Tibial artery (tissue), 4 donors: ENCODE data around the gene TBC1D30.

Source experiments
- DNase-seq, 2 donors: peaks; one replicate each; pipeline ENCODE4 v3.0.0-alpha.2; 2019
- H3K27ac ChIP-seq, 2 donors: fragments of 200-600 bp; sonication (generic) in 1 of 2; 1 replicate in 1 of 2; 2 replicates in 1 of 2; pipeline ENCODE4 v1.5.1; 2018 to 2019; ENCODE audit warnings: mild to moderate bottlenecking in 1 of 2
- H3K27me3 ChIP-seq, 2 donors: fragments of 200-600 bp; sonication (generic) in 1 of 2; one replicate each; pipeline versions ENCODE4 v1.5.1 to v1.6.0; 2016 to 2019
- H3K36me3 ChIP-seq, 3 donors: fragments of 200-600 bp; sonication (generic) in 2 of 3; one replicate each; pipeline ENCODE4 v1.5.1; 2016 to 2019; ENCODE audit warnings: mild to moderate bottlenecking in 2 of 3
- H3K4me1 ChIP-seq, 4 donors: fragments of 200-600 bp; sonication (generic) in 2 of 4; 1 replicate in 3 of 4; 2 replicates in 1 of 4; pipeline ENCODE4 v1.5.1; 2016 to 2019
- H3K4me3 ChIP-seq, 2 donors: fragments of 200-600 bp; sonication (generic) in 1 of 2; 1 replicate in 1 of 2; 2 replicates in 1 of 2; pipeline ENCODE4 v1.5.1; 2018 to 2019; ENCODE audit warnings: mild to moderate bottlenecking in 2 of 2
- H3K9me3 ChIP-seq, 3 donors: fragments of 200-600 bp; sonication (generic) in 1 of 3; one replicate each; pipeline ENCODE4 v1.5.1; 2016 to 2019
- intact Hi-C: fragments of 100-400 bp; cut with DNase I; formaldehyde crosslinking; loops from one replicate; pipeline ENCODE4 v1.15.0; 2023; ENCODE audit warnings: low total_unique reads
- TF ChIP-seq, protein P1 (sequence below), 2 experiments: fragments of 200-600 bp in 1 of 2; fragments of 450-650 bp in 1 of 2; IDR thresholded peaks; one replicate each; pipeline ENCODE4 v1.5.1; 2017 to 2019; ENCODE audit warnings: antibody characterized with exemption in 2 of 2, mild to moderate bottlenecking in 1 of 2, moderate library complexity in 1 of 2

Gene TBC1D30

GRCh38 chr12:64781280-64782190, 42.9 kb upstream of the TBC1D30 start:
- intact Hi-C loops, result no loop called here
- DNase-seq, result no peak

GRCh38 chr12:64782191-64782876, 42.1 kb upstream of the TBC1D30 start:
- H3K27ac ChIP-seq, result no peak overlapping the region
- H3K36me3 ChIP-seq, result no peaks in the 10 kb centered on the region
- H3K4me3 ChIP-seq, result no peak overlapping the region
- no peaks in the 10 kb centered on the region for H3K9me3 ChIP-seq
- peaks cover 0 to 13% of the 10 kb centered on the region in 2 donors for H3K27me3 ChIP-seq
- H3K4me1 ChIP-seq, result peaks cover 0 to 19% (median 10%) of the 10 kb centered on the region in 4 donors
- TF ChIP-seq, protein P1, sequence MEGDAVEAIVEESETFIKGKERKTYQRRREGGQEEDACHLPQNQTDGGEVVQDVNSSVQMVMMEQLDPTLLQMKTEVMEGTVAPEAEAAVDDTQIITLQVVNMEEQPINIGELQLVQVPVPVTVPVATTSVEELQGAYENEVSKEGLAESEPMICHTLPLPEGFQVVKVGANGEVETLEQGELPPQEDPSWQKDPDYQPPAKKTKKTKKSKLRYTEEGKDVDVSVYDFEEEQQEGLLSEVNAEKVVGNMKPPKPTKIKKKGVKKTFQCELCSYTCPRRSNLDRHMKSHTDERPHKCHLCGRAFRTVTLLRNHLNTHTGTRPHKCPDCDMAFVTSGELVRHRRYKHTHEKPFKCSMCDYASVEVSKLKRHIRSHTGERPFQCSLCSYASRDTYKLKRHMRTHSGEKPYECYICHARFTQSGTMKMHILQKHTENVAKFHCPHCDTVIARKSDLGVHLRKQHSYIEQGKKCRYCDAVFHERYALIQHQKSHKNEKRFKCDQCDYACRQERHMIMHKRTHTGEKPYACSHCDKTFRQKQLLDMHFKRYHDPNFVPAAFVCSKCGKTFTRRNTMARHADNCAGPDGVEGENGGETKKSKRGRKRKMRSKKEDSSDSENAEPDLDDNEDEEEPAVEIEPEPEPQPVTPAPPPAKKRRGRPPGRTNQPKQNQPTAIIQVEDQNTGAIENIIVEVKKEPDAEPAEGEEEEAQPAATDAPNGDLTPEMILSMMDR (IDR thresholded peaks at IDR 0.05), result no peak
- no peak for DNase-seq
- intact Hi-C loops, result no loop called here

More at GRCh38 chr12:64781280-64782190, 42.9 kb upstream of the TBC1D30 start:
- TF ChIP-seq, protein P1 (IDR thresholded peaks at IDR 0.05), result no peak
- Histone ChIP-seq H3K9me3 (no peaks in the 10 kb centered on the region), H3K4me3 (peak overlapping the region; percentile 49 to 63), H3K27ac (no peak overlapping the region), H3K4me1 (peaks cover 0 to 19% (median 10%) of the 10 kb centered on the region in 4 donors), H3K36me3 (no peaks in the 10 kb centered on the region), H3K27me3 (peaks cover 0 to 13% of the 10 kb centered on the region in 2 donors)

GRCh38 chr12:64785838-64786237, 38.6 kb upstream of the TBC1D30 start:
- Histone ChIP-seq H3K36me3 (no peaks in the 10 kb centered on the region), H3K4me3 (no peak overlapping the region), H3K27me3 (peaks cover 0 to 13% of the 10 kb centered on the region in 2 donors), H3K9me3 (no peaks in the 10 kb centered on the region), H3K27ac (no peak overlapping the region), H3K4me1 (peaks cover 0 to 13% (median 8%) of the 10 kb centered on the region in 4 donors)
- DNase-seq, result no peak
- intact Hi-C loops, result no loop called here
- TF ChIP-seq, protein P1 (IDR thresholded peaks at IDR 0.05), result no peak

- Histone ChIP-seq H3K4me3 (no peak overlapping the region), H3K27ac (no peak overlapping the region), H3K4me1 (no peaks in the 10 kb centered on the region), H3K9me3 (no peaks in the 10 kb centered on the region), H3K36me3 (no peaks in the 10 kb centered on the region), H3K27me3 (peaks cover 0 to 11% of the 10 kb centered on the region in 2 donors)
- no peak for DNase-seq
- TF ChIP-seq, protein P1 (IDR thresholded peaks at IDR 0.05), result no peak
- intact Hi-C loops, result no loop called here
Measured at GRCh38 chr12:64790166-64790565, 34.3 kb upstream of the TBC1D30 start.

GRCh38 chr12:64791036-64791435, 33.4 kb upstream of the TBC1D30 start:
- intact Hi-C loops, result no loop called here
- H3K27me3 ChIP-seq, result peaks cover 0 to 4% of the 10 kb centered on the region in 2 donors
- DNase-seq, result no peak
- TF ChIP-seq, protein P1 (IDR thresholded peaks at IDR 0.05), result no peak
- H3K36me3 ChIP-seq, result no peaks in the 10 kb centered on the region
- no peak overlapping the region for H3K4me3 ChIP-seq
- no peaks in the 10 kb centered on the region for H3K9me3 ChIP-seq
- H3K27ac ChIP-seq, result no peak overlapping the region
- H3K4me1 ChIP-seq, result no peaks in the 10 kb centered on the region
